GM19023 (cell line): ENCODE results near the gene SRSF2.
"Not testable (repeated sequence)": the region's sequence is repeated elsewhere in the genome, so short reads cannot be mapped to it uniquely, and the experiment has no call there.

ENCODE experiments used
- ATAC-seq: cut with Tn5 transposase; IDR thresholded peaks from one replicate; pipeline ENCODE4 v1.9.1; 2021; ENCODE audit warnings: mild to moderate bottlenecking, moderate library complexity; ENCODE audit not compliant: unreplicated experiment

The SRSF2 gene

GRCh38 chr17:76722279-76722678, 14.9 kb downstream of the SRSF2 start:
- ATAC-seq: no peak

GRCh38 chr17:76721463-76721862, 15.7 kb downstream of the SRSF2 start:
- no peak for ATAC-seq

DNA sequence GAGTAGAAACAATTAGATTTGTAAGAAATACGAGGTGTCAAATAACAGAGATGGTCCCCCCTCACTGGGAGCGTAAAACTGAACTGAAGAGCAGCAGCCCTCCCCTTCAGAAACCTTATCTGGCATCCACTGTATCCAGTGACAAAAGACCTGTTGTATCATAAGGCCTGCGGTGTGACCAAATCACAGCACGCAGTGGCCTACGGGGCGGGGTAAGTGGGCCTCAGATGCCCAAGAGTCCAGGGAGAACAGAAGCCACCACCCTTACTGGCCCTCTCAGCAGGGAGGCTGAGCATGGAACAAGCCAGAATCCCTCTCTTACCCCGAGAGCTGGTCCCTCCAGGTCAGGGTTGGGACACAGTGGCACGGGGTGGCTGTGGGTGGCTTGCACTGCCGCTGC, 16.2 kb downstream of the SRSF2 start:
- ATAC-seq: no peak

GRCh38 chr17:76720211-76720610, 16.9 kb downstream of the SRSF2 start:
- ATAC-seq: no peak

GRCh38 chr17:76718516-76718915, 18.6 kb downstream of the SRSF2 start:
- ATAC-seq: no peak

DNA sequence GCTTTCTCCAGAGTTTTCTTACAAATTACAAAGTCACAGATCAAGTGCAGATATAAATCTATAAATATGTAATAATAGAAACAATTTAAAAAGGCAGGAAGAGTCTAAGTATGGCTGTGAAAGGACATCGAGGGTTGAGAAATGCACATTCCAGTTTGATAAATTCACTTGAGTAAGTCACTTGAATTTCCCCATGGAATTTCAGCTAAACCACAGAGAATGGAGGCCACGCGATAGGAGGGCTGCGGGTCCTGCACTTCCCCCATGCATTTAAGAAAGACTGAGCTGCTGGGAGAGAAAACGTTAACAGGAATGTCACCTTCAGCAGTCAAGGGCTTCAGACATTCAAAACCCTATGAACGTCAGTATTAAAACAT, 20.3 kb downstream of the SRSF2 start:
- ATAC-seq: no peak

- ATAC-seq: no peak
These were observed 20.8 kb downstream of the SRSF2 start for GRCh38 chr17:76716146-76716838.

DNA sequence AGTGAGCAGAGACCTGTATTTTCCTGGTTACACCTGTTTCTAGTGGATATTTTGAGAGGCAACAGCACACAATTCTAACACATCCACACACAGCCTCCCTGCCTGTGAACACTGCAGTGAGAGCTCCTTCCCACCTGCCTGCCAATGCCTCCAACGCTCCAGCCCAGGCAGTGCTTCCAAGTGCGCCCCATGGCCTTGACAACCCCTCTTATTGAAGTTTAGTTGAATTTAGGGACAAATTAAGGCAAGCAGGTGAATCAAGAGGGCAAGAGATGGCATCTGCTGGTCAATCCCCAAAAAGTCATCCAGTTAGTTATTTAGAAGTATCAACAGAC, 21.7 kb downstream of the SRSF2 start:
- no peak for ATAC-seq

- ATAC-seq: no peak
These were observed 22.2 kb downstream of the SRSF2 start for GRCh38 chr17:76714822-76715495.

GRCh38 chr17:76714336-76714735, 22.8 kb downstream of the SRSF2 start:
- no peak for ATAC-seq

DNA sequence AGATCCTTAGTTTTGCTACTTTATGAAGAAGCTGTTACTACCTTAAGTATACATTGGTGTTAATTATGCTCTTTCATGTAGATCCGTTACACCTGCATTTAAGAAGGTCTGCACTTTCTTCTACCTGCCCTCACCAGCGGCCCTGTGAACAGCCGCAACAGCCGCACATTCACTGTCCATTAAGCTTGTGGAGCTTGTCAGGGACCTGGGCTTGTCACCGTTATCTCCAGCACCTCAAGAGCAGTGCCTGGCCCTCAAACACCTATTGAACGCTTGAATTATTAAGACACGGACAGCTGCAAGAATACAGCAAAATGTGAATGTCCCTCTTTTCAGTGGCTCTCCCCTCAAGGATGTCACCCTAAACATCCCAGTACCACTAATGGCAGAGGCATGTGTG, 23.4 kb downstream of the SRSF2 start:
- no peak for ATAC-seq

DNA sequence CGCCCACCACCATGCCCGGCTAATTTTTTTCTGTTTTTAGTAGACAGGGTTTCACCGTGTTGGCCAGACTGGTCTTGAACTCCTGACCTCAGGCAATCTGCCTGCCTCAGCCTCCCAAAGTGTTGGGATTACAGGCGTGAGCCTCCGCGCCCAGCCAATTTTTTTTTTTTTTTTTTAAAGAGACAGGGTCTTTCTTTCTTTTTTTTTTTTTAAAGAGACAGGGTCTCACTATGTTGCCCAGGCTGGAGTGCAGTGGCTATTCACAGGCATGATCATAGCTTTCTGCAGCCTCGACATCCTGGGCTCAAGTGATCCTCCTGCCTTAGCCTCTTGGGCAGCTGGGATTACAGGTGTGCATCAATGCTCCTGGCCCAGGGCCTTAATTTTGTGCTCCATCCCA, 24.8 kb downstream of the SRSF2 start:
- ATAC-seq: not testable (repeated sequence)

DNA sequence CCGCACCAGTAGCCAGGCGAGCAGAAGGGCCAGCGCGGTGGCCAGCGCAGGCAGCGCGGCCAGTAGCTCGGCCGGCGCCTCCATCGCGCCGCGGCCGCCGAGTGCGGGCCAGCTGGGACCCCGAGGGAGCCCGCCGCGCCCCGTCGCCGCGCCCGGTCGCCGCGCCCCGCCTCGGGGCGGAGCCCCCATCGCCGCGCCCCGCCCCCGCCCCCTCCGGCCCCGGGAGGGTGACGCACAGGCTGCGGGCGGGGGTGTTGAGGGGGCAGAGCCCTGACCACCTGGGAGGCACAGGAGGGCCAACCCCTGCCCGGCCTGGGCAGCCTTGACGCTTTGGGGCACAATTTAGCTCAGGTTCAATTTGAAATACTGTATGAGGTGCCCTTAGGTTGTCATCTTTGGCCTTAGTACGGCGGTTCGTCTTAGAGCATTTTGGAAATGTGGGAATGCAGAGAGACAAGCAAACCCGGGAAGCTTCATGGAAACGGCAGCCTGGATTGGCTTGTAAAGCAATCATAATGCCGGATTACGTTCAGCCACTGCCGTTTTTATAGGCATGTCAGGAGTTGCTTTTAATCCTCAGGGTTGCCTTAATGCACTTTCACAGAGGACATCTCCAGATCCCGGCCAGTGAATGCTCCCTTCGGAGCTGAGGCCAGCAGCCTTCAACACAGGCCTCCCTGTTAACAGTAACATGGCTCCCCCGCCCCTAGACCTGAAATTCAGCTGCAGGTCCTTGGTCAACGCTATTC, 26.1 kb downstream of the SRSF2 start, which contains the start of gene MXRA7:
Gene MXRA7, minus strand, starts transcription at position 103 of the 749 bp plus-strand sequence. Its CDS starts 19 bp downstream, at position 84.
- ATAC-seq: no peak

DNA sequence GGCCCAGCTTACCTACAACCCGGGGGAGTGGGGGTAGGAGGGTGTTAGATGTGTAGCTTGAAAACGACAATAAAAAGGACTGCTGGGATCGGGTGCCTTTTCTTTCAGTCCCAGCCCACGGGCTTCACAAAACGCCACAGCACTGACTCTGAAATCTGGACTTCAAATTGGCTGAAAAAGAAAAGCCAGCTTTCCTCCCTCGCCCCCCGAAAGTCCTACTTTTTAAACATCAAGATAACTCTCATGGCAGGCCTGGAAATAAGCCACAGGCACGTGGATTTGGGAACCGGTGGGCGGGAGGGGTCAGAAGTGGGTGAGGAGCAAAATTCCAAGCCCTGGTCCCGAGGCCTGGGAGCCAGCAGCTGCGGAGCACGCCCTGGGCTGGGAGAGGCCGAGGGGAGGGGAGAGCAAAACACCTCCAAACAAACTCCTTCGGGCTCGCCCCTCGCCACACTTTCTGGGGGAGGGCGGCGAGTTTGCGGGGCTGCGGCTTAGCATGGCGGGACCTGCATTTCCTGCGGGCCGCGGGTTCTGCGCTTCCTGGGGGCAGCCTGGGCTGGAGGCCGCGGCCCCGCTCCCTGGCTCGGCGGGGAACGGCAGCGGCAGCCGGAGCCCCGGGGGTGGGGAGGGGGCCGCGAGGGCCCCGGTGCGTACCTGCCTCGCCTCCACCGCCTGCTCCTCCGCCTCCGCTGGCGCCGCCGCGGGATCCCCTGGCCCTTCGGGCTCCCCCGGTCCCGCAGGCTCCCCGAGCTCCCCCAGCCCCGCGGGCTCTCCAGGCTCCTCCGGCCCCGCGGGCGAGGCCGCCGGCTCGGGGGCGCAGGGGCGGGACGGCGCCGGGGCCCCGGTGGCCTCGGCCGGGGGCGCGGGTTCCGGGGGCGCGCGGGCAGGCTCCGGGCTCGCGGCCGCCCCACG, 26.9 kb downstream of the SRSF2 start:
- not testable (repeated sequence) for ATAC-seq

DNA sequence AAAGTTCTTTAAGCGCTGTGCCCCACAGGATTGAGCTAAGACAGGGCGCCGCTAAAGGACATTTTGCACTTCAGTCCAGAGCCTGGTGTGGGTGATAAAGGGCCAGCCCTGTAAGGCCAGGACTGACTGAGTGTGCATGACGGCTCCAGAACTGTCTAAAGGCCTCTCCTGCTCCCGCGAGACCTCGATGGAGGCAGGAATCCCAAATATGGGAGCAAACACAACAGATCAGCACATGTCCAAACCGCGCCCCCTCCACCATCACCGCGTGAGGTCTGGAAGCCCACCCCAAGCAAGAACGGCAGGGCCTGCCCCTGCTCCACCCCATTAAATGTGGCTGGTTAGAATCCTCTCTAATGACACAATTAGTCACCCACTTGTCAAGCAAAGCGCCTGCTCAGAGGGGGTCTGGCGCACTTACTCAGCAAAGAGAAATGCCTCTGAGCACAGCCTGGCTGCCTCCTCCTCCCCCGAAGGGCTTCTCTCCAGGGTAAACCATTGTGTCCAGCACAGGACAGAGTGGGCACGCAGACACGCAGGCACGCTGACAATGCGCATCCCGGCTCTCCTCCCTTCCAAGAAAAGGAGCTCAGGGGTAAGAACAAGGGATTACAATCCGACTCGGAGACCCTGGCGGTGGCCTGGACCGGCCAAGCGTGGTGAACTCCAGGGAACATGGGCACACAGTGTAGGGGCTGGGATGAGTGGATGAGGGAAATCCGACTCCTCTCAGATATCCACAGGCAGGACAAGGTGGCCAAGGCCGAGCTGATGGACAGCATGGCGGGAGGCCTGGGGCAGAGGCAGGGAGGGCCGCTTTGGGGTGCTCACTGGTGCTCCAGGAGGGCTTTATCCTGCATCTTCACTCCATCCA, 27.8 kb downstream of the SRSF2 start:
- no peak for ATAC-seq

DNA sequence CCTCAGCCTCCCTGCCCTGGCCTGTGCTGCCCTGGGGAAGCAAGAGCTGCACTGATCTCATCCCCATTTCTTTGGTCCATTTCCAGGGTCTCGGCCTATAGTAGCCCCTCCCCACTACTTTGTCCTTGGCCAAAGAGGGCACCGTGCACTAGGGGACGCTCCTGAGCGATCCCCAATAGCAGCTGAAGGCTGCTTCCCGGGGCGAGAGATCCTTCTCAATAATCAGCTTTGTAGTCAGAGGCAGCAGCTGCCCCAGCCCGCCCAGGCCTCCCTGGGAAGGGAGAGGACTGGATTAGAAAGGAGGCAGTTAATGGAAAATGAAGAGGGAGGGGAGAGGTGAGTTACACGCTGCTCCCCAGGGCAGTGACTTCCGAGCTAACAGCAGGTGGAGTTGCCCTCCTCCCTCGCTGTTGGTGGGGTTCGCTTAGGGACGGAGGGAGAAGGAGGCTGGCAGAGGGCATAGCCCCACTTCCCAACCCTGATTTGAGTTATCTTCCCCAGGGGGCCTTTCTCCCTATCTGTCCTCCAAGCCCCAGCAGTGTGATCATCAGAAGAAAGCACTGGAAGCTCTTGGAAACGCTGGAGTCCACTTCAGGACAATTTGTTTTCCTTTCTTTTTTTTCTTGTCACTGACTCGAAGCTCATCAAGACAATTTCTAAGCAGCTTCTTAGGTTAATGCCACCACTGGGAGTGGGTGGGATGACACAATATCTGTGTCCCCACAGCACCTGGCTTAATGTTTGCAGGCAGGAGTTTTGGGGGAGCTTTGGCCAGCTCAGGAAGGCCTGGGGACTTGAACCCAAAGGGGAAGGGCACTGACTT, 28.9 kb downstream of the SRSF2 start:
- no peak for ATAC-seq

DNA sequence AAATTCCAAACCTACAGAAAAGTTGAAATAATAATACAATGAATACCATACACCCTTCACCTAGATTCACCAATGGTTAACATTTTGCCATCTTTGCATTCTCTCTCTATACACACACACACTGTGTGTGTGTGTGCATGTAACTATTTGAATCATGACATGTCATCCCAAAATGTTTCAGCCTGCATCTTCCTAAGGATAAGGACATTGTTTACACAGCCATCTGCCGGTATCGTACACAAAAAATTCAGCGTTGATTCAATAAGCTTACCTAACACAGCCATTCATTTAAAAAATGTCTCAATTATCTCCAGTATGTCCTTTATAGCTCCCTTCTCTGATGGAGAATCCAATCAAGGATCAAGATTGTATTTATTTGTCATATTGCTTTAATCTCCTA, 30.3 kb downstream of the SRSF2 start:
- no peak for ATAC-seq

GRCh38 chr17:76704805-76705204, 32.3 kb downstream of the SRSF2 start:
- ATAC-seq: no peak

DNA sequence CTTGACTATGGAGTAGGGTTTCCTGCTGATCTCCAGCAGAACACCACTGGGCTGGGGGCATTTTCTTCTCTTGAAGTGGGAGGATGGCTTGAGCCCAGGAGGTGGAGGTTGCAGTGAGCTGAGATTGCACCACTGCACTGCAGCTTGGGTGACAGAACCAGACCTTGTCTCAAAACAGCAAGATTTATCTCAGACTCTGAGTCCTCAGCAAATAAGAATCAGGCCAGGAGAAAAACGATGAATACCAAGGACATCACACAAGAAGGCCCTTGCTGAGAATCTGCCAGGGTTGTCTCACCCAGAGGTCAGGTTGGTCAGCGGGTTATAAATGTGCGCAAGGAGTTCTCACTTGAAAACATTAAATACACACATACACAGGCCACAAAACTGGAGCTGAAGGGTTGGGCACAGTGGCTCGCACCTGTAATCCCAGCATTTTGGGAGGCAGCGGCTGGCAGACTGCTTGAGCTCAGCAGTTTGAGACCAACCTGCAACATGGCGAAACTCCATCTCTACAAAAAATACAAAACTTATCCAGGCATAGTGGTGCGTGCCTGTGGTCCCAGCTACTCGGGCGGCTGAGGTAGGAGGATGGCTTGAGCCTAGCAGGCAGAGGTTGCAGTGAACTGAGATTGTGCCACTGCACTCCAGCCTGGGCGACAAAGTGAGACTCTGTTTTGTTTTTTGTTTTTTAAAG, 34.0 kb downstream of the SRSF2 start:
- ATAC-seq: no peak
